Endometrial microvascular endothelial cells (primary cell): ENCODE measurements around the gene SNX24. TPM values are rescaled to one million over a fixed set of nuclear protein-coding genes. Genes with fewer than 3 reads are reported as not detected.

ENCODE experiments used
- in situ Hi-C: cut with HindIII; loops from 2 replicates; pipeline ENCODE4 v1.10.0; 2017; ENCODE audit warnings: low sequenced_read_pairs, low pct_unique_long_range_greater_than_20kb; ENCODE audit errors: inconsistent ontology term
- total RNA-seq: library from RNA; depleted of rRNA; stranded (reverse); fragments of >200 nt; gene quantifications from one replicate; pipeline ENCODE4 v1.2.3, GENCODE V29; 2015; ENCODE audit errors: inconsistent ontology term

SNX24 gene
- total RNA-seq, 1 donor from 2014 or later = 11.8 TPM

DNA sequence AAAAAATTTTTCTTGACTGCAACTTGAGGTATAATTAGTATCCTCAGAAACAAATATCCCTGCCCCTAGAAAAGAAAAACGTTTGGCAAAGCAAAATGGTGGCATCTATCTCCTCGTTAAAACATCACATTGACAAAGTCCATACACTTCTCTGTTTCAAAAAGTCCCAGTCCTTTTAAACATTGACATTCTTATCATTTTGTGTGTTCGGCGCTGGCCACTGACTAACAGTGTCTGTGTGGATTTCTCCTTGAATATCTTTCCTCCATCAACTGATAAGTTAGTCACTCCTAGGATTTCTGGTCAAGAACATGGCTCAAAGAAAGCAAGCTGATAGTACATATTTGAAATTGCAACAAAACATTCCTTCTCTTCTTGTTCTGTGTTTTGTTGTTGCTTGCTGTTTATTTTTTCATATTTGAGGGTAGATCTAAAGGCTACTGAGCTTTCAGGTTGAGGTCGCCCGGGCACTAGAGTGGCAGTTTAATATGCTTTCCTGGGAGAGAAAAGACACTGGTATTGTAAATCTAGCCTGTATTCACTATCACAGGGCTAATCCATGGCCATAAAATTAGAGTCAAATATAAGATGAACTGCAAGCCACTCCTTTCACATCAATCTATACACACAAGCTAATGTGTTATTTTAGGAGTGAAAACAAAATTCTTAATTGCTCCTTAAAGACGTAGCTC is 199.7 kb downstream of the SNX24 start:
- in situ Hi-C loops = no loop called here

DNA sequence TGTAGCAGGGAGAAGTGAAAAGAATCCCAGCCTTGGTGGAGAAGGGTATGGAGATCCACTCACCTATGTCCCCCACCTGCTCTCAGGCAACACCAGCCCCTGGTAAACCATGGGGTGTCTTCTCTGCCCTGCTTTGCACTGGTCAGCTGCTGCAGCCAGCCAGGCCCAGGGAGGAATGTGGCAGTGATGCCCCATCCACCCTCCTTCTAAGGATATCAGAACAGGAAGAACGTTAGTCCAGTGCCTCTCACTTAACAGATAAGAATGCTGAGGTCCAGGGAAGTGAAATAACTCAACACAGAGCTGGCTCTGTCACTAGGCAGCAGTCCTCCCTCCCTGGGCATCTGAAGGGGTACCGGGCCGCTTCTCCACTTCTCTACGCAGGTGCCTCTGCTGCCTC is 200.8 kb downstream of the SNX24 start:
- in situ Hi-C loops = no loop called here

- in situ Hi-C loops = no loop called here
Measured at GRCh38 chr5:123047706-123048105, 202.3 kb downstream of the SNX24 start.

DNA sequence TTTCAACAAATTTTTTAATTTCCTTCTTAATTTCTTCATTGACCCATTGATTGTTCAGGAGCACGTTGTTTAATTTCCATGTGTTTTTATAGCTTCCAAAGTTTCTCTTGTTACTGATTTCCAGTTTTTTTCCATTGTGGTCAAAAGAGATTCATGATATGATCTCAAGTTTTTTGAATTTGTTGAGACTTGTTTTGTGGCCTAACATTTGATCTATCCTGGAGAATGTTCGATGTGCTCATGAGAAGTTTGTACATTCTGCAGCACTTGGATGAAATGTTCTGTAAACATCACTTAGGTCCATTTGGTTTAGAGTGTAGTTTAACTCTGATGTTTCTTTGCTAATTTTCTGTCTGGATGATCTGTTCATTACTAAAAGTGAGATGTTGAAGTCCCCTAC is 205.8 kb downstream of the SNX24 start:
- in situ Hi-C loops = no loop called here

Other genes starting within 250 kb of the SNX24 start
- gene SNX2, start 70.5 kb upstream of the SNX24 start, total RNA-seq = 57.0 TPM
- gene PPIC, start 191.1 kb downstream of the SNX24 start, total RNA-seq = 31.3 TPM
- under 0.01 TPM for gene PRDM6, start 243.6 kb downstream of the SNX24 start, total RNA-seq